Adipocyte (in vitro differentiated cells): ENCODE results near the gene ALB.
A peak's percentile ranks its signal among the peaks of the same experiment; 100 is the strongest.

ENCODE experiments used
- DNase-seq: peaks from one replicate; pipeline ENCODE4 v3.0.0-alpha.2; 2015; ENCODE audit warnings: low read depth
- H3K27me3 ChIP-seq: replicated peaks from 2 replicates; pipeline ENCODE4 v1.7.0; 2013; ENCODE audit warnings: mild to moderate bottlenecking, low read length, moderate library complexity; ENCODE audit not compliant: control insufficient read depth, insufficient read depth
- H3K36me3 ChIP-seq: 2 replicates; pipeline ENCODE4 v1.7.0; 2013; ENCODE audit warnings: low read length, mild to moderate bottlenecking, moderate library complexity; ENCODE audit not compliant: control insufficient read depth, insufficient read depth, severe bottlenecking
- H3K4me1 ChIP-seq: 2 replicates; pipeline ENCODE4 v1.7.0; 2013; ENCODE audit warnings: mild to moderate bottlenecking, low read length, moderate library complexity; ENCODE audit not compliant: control insufficient read depth, insufficient read depth
- H3K4me3 ChIP-seq: 2 replicates; pipeline ENCODE4 v1.7.0; 2013; ENCODE audit warnings: mild to moderate bottlenecking, low read length, moderate library complexity
- H3K9ac ChIP-seq: 2 replicates; pipeline ENCODE4 v1.7.0; 2013; ENCODE audit warnings: mild to moderate bottlenecking, low read length, moderate library complexity
- H3K9me3 ChIP-seq: 2 replicates; pipeline ENCODE4 v1.7.0; 2013; ENCODE audit warnings: mild to moderate bottlenecking, low read length, moderate library complexity; ENCODE audit not compliant: control insufficient read depth

ALB gene

DNA sequence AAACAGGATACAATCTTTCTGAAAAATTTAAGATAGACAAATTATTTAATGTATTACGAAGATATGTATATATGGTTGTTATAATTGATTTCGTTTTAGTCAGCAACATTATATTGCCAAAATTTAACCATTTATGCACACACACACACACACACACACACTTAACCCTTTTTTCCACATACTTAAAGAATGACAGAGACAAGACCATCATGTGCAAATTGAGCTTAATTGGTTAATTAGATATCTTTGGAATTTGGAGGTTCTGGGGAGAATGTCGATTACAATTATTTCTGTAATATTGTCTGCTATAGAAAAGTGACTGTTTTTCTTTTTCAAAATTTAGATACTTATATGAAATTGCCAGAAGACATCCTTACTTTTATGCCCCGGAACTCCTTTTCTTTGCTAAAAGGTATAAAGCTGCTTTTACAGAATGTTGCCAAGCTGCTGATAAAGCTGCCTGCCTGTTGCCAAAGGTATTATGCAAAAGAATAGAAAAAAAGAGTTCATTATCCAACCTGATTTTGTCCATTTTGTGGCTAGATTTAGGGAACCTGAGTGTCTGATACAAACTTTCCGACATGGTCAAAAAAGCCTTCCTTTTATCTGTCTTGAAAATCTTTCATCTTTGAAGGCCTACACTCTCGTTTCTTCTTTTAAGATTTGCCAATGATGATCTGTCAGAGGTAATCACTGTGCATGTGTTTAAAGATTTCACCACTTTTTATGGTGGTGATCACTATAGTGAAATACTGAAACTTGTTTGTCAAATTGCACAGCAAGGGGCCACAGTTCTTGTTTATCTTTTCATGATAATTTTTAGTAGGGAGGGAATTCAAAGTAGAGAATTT lies 5.2 kb downstream of the ALB start:
- no peaks in the 10 kb centered on the region for H3K27me3 ChIP-seq
- no peak overlapping the region for H3K4me3 ChIP-seq
- H3K9me3 ChIP-seq: no peaks in the 10 kb centered on the region
- no peak for DNase-seq
- H3K4me1 ChIP-seq: no peaks in the 10 kb centered on the region
- H3K36me3 ChIP-seq: no peaks in the 10 kb centered on the region
- no peak overlapping the region for H3K9ac ChIP-seq

DNA sequence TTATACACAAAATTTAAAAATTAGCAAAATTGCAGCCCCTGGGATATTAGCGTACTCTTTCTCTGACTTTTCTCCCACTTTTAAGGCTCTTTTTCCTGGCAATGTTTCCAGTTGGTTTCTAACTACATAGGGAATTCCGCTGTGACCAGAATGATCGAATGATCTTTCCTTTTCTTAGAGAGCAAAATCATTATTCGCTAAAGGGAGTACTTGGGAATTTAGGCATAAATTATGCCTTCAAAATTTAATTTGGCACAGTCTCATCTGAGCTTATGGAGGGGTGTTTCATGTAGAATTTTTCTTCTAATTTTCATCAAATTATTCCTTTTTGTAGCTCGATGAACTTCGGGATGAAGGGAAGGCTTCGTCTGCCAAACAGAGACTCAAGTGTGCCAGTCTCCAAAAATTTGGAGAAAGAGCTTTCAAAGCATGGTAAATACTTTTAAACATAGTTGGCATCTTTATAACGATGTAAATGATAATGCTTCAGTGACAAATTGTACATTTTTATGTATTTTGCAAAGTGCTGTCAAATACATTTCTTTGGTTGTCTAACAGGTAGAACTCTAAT lies 6.0 kb downstream of the ALB start:
- DNase-seq: no peak
- H3K4me3 ChIP-seq: no peak overlapping the region
- no peak overlapping the region for H3K9ac ChIP-seq
- H3K36me3 ChIP-seq: no peaks in the 10 kb centered on the region
- no peaks in the 10 kb centered on the region for H3K9me3 ChIP-seq
- no peaks in the 10 kb centered on the region for H3K4me1 ChIP-seq
- H3K27me3 ChIP-seq: no peaks in the 10 kb centered on the region

DNA sequence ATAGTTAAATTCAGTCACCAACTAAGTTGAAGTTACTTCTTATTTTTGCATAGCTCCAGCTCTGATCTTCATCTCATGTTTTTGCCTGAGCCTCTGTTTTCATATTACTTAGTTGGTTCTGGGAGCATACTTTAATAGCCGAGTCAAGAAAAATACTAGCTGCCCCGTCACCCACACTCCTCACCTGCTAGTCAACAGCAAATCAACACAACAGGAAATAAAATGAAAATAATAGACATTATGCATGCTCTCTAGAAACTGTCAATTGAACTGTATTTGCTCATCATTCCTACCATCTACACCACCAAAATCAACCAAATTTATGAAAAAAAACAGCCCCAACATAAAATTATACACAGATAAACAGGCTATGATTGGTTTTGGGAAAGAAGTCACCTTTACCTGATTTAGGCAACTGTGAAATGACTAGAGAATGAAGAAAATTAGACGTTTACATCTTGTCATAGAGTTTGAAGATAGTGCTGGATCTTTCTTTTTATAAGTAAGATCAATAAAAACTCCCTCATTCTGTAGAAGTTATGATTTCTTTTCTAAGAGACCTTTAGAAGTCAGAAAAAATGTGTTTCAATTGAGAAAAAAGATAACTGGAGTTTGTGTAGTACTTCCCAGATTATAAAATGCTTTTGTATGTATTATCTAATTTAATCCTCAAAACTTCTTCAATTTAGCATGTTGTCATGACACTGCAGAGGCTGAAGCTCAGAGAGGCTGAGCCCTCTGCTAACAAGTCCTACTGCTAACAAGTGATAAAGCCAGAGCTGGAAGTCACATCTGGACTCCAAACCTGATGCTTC lies 7.0 kb downstream of the ALB start:
- no peak for DNase-seq
- Histone ChIP-seq H3K4me1 (peaks cover 6% of the 10 kb centered on the region), H3K9ac (no peak overlapping the region), H3K36me3 (no peaks in the 10 kb centered on the region), H3K4me3 (no peak overlapping the region), H3K9me3 (no peaks in the 10 kb centered on the region), H3K27me3 (no peaks in the 10 kb centered on the region)

DNA sequence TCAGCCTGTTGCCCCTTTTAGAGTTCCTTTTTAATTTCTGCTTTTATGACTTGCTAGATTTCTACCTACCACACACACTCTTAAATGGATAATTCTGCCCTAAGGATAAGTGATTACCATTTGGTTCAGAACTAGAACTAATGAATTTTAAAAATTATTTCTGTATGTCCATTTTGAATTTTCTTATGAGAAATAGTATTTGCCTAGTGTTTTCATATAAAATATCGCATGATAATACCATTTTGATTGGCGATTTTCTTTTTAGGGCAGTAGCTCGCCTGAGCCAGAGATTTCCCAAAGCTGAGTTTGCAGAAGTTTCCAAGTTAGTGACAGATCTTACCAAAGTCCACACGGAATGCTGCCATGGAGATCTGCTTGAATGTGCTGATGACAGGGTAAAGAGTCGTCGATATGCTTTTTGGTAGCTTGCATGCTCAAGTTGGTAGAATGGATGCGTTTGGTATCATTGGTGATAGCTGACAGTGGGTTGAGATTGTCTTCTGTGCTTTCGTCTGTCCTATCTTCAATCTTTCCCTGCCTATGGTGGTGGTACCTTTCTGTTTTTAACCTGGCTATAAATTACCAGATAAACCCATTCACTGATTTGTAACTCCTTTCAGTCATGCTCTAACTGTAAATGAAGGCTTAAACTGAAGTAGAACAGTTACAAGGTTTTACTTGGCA lies 7.8 kb downstream of the ALB start:
- Histone ChIP-seq H3K4me3 (no peak overlapping the region), H3K27me3 (no peaks in the 10 kb centered on the region), H3K9me3 (no peaks in the 10 kb centered on the region), H3K9ac (no peak overlapping the region), H3K36me3 (no peaks in the 10 kb centered on the region), H3K4me1 (peaks cover 6% of the 10 kb centered on the region)
- no peak for DNase-seq

DNA sequence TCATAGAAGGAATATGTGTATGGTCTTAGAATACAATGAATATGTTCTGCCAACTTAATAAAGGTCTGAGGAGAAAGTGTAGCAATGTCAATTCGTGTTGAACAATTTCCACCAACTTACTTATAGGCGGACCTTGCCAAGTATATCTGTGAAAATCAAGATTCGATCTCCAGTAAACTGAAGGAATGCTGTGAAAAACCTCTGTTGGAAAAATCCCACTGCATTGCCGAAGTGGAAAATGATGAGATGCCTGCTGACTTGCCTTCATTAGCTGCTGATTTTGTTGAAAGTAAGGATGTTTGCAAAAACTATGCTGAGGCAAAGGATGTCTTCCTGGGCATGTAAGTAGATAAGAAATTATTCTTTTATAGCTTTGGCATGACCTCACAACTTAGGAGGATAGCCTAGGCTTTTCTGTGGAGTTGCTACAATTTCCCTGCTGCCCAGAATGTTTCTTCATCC lies 9.2 kb downstream of the ALB start:
- H3K4me1 ChIP-seq: peaks cover 6% of the 10 kb centered on the region

DNA sequence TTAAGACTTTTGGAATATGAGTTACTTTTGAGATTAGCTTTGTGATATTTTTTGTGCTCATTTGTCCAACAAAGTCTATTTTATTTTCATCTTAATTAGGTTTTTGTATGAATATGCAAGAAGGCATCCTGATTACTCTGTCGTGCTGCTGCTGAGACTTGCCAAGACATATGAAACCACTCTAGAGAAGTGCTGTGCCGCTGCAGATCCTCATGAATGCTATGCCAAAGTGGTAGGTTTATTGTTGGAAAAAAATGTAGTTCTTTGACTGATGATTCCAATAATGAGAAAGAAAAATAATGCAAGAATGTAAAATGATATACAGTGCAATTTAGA lies 10.8 kb downstream of the ALB start:
- H3K27me3 ChIP-seq: no peaks in the 10 kb centered on the region
- no peak overlapping the region for H3K4me3 ChIP-seq
- H3K9ac ChIP-seq: no peak overlapping the region
- H3K9me3 ChIP-seq: no peaks in the 10 kb centered on the region
- no peaks in the 10 kb centered on the region for H3K36me3 ChIP-seq
- DNase-seq: peak; percentile 2
- H3K4me1 ChIP-seq: peaks cover 6% of the 10 kb centered on the region

More for the DNA sequence above, 9.2 kb downstream of the ALB start:
- Histone ChIP-seq H3K9me3 (no peaks in the 10 kb centered on the region), H3K9ac (no peak overlapping the region), H3K36me3 (no peaks in the 10 kb centered on the region), H3K4me3 (no peak overlapping the region), H3K27me3 (no peaks in the 10 kb centered on the region)
- no peak for DNase-seq

DNA sequence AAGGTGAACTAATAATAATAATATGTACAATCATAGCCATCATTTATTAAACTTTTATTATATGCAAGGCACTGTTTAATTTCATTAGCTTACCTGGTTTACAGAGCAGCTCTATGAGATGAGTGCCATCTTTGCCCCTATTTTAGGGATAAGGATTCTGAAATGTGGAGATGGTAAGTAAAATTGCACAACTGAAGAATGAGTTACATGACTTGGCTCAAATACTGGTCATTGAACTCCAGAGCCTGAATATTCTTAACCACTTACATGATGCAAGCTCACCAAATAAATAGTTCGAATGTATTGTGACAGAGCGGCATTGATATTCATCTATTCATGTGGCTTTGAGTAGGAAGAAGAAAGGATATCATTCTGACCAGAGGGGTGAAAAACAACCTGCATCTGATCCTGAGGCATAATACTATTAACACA lies 11.7 kb downstream of the ALB start:
- no peaks in the 10 kb centered on the region for H3K9me3 ChIP-seq
- H3K9ac ChIP-seq: no peak overlapping the region
- H3K27me3 ChIP-seq: no peaks in the 10 kb centered on the region
- no peaks in the 10 kb centered on the region for H3K36me3 ChIP-seq
- DNase-seq: no peak
- H3K4me3 ChIP-seq: no peak overlapping the region
- peaks cover 6% of the 10 kb centered on the region for H3K4me1 ChIP-seq

DNA sequence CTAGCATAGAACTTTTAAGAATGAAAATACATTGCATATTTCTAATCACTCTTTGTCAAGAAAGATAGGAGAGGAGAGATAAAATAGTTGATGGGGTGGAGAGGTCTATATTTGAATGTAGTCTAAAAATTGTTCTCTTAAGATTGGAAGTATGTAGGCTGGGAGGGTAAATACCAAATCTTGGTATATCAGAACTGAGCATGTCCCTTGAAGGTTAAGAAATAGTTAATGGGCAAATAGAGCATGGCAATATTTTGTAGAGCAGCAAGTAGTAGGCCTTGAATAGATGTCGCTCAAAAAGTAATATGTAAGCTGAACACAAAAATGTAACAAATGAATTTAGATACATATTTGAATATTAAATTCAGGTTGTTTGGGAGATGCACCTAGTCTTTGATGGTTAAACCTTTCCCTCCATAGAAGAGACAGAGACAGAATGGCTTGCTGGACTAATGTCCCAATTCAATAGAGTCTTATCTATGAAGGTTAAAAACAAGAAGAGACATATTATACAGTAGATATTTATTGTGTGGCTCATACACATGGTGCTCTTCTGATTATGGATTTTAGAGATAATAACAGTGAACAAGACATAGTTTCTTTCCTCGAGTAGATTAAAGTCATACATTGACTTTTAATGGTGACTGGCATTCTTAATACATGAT lies 12.5 kb downstream of the ALB start:
- no peak for DNase-seq
- no peaks in the 10 kb centered on the region for H3K36me3 ChIP-seq
- no peaks in the 10 kb centered on the region for H3K27me3 ChIP-seq
- H3K4me1 ChIP-seq: peaks cover 6% of the 10 kb centered on the region
- H3K9ac ChIP-seq: no peak overlapping the region
- H3K9me3 ChIP-seq: no peaks in the 10 kb centered on the region
- no peak overlapping the region for H3K4me3 ChIP-seq

DNA sequence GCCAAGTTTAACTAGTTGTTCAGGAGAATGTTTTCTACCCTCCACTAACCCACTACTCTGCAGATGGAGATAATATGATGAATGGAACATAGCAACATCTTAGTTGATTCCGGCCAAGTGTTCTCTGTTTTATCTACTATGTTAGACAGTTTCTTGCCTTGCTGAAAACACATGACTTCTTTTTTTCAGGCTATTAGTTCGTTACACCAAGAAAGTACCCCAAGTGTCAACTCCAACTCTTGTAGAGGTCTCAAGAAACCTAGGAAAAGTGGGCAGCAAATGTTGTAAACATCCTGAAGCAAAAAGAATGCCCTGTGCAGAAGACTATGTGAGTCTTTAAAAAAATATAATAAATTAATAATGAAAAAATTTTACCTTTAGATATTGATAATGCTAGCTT lies 13.3 kb downstream of the ALB start:
- DNase-seq: no peak
- peaks cover 6% of the 10 kb centered on the region for H3K4me1 ChIP-seq
- H3K27me3 ChIP-seq: no peaks in the 10 kb centered on the region
- H3K9me3 ChIP-seq: no peaks in the 10 kb centered on the region
- H3K9ac ChIP-seq: no peak overlapping the region
- no peak overlapping the region for H3K4me3 ChIP-seq
- no peaks in the 10 kb centered on the region for H3K36me3 ChIP-seq

DNA sequence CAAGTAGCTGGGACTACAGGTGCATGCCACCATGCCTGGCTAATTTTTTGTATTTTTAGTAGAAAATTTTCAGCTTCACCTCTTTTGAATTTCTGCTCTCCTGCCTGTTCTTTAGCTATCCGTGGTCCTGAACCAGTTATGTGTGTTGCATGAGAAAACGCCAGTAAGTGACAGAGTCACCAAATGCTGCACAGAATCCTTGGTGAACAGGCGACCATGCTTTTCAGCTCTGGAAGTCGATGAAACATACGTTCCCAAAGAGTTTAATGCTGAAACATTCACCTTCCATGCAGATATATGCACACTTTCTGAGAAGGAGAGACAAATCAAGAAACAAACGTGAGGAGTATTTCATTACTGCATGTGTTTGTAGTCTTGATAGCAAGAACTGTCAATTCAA lies 13.9 kb downstream of the ALB start:
- Histone ChIP-seq H3K4me1 (peaks cover 6% of the 10 kb centered on the region), H3K4me3 (no peak overlapping the region), H3K27me3 (no peaks in the 10 kb centered on the region), H3K36me3 (no peaks in the 10 kb centered on the region), H3K9ac (no peak overlapping the region), H3K9me3 (no peaks in the 10 kb centered on the region)
- no peak for DNase-seq
